ENCODE measurements around the gene DMP1.

DMP1 gene

DNA sequence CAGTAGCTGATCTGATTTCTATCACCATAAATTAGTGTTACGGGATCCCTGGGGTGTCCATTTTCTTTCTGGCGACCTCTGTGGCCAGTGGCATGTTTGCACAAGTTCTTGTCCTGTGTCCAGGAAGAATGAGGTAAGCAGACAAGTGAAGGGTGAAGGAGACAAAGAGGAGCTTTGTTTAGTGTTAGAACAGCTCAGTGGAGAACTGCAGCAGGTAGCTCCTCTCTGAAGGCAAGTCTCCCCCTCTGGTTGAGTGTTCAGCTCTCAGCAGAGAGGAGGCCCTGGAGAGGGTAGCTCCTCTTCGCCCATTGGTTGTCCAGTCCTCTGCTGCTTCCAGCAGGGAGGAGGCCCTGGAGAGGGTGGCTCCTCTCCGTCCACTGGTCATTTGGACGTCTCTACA, 47.2 kb downstream of the DMP1 start:
- DNase-seq = no peak
- Histone ChIP-seq H3K4me3 (ENCODE audit: low read depth, low read length) (no peak overlapping the region), H3K27me3 (replicated peaks) (no peaks in the 10 kb centered on the region), H3K27ac (no peak overlapping the region), H3K36me3 (replicated peaks) (no peaks in the 10 kb centered on the region)
- in situ Hi-C loops (cut with HindIII; ENCODE audit: low pct_ligation_motif_present, low sequenced_read_pairs) = no loop called here
- TF ChIP-seq, protein P1, sequence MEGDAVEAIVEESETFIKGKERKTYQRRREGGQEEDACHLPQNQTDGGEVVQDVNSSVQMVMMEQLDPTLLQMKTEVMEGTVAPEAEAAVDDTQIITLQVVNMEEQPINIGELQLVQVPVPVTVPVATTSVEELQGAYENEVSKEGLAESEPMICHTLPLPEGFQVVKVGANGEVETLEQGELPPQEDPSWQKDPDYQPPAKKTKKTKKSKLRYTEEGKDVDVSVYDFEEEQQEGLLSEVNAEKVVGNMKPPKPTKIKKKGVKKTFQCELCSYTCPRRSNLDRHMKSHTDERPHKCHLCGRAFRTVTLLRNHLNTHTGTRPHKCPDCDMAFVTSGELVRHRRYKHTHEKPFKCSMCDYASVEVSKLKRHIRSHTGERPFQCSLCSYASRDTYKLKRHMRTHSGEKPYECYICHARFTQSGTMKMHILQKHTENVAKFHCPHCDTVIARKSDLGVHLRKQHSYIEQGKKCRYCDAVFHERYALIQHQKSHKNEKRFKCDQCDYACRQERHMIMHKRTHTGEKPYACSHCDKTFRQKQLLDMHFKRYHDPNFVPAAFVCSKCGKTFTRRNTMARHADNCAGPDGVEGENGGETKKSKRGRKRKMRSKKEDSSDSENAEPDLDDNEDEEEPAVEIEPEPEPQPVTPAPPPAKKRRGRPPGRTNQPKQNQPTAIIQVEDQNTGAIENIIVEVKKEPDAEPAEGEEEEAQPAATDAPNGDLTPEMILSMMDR (IDR thresholded peaks at IDR 0.05; ENCODE audit: low read depth, low read length, missing control alignments) = peak; percentile 10

DNA sequence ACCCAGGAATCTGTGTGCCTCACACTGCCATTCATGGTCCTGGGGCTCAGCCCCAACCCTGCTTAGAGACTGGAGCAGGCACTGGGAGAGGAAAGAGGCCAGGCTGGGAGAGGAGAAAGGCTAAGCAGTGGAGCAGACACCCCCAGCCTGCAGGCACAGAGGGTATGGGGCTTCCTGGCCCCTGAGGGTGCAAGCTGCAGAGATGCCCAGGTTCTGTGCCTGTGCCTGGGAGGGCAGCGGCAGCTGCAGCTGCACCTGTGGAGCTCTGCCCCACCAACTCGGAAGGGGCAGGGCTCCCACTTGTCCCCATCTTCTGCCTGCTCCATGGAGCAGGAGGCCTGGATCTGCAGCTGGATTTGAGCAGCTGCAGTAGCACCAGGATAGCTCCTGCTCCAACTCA, 47.9 kb downstream of the DMP1 start:
- no peak for DNase-seq
- in situ Hi-C loops (cut with HindIII; ENCODE audit: low pct_ligation_motif_present, low sequenced_read_pairs) = no loop called here
- no peaks in the 10 kb centered on the region for H3K36me3 ChIP-seq (replicated peaks)
- H3K27me3 ChIP-seq (replicated peaks) = no peaks in the 10 kb centered on the region
- H3K27ac ChIP-seq = no peak overlapping the region
- H3K4me3 ChIP-seq (ENCODE audit: low read depth, low read length) = no peak overlapping the region
- TF ChIP-seq, protein P1 (IDR thresholded peaks at IDR 0.05; ENCODE audit: low read depth, low read length, missing control alignments) = no peak

DNA sequence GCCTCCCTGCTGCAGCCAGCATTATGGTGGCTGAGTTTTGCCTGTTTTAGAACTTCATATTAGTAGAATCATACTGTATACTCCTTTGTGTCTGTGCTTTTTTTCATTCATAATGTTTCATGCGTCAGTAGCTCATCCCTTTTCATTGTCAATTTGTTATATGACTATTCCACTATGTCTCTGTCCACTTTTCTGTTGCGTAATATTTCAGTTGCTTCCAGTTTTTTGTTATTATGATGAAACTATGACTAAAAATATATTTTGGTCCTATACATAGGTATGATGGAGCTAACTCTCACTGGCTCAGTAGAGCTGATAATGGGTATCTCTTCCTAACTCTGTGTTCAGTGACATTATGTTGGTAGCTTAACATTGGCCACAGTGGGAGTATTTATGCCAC, 48.3 kb downstream of the DMP1 start:
- TF ChIP-seq, protein P1 (IDR thresholded peaks at IDR 0.05; ENCODE audit: low read depth, low read length, missing control alignments) = no peak
- Histone ChIP-seq H3K27me3 (replicated peaks) (no peaks in the 10 kb centered on the region), H3K4me3 (ENCODE audit: low read depth, low read length) (no peak overlapping the region), H3K27ac (no peak overlapping the region), H3K36me3 (replicated peaks) (no peaks in the 10 kb centered on the region)
- in situ Hi-C loops (cut with HindIII; ENCODE audit: low pct_ligation_motif_present, low sequenced_read_pairs) = no loop called here
- no peak for DNase-seq

DNA sequence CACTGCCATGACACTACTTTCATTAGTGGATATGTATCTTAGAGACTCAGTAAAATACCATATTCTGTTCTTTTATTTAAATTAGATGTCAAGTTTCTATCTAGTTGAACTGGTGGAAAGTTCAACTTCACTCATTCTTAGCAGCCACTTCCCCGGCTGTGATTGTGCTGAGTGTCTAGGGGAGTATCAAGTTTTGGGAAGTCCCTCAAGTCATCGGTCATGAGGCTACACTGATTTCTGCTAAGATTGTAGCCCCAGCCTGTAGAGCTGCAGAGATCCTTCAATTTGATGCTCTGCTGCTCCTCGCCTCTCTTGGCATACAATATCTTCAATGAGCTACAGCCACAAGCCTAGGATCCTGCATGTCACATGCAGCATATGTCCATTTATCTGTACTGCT, 53.9 kb downstream of the DMP1 start:
- no peak for DNase-seq
- Histone ChIP-seq H3K27ac (no peak overlapping the region), H3K27me3 (replicated peaks) (no peaks in the 10 kb centered on the region), H3K4me3 (ENCODE audit: low read depth, low read length) (no peak overlapping the region), H3K36me3 (replicated peaks) (no peaks in the 10 kb centered on the region)
- TF ChIP-seq, protein P1 (IDR thresholded peaks at IDR 0.05; ENCODE audit: low read depth, low read length, missing control alignments) = no peak
- in situ Hi-C loops (cut with HindIII; ENCODE audit: low pct_ligation_motif_present, low sequenced_read_pairs) = no loop called here

DNA sequence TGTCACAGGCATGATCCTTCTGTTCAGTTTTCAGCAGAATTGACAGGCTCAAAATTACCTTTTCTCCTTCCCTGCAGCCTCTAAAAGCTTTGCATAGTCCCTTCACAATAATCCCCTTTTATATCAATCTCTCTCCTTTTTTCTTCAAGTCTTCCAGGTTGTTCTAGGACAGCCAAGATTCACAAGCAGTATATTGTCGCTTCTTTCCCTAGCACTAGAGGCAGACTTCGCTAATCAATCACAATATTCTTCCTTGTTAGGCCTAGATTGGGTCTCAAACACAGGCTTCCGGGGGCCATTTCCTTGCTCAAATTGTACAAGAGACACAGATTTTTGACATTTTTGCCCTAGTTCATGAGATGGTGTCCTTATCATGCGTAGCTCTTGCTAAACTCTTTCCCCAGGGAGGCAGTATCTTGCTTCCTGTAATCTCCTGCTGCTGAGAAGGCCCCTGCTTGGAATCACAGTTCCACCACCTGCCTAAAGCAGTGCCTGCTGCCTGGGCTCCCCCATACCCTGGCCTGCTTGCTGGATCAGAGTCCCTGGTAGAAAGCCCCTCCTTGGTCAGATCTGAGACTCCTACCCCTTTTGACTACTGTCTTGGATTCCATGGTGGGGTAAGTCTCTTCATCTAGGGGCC, 57.3 kb downstream of the DMP1 start:
- Histone ChIP-seq H3K36me3 (replicated peaks) (no peaks in the 10 kb centered on the region), H3K4me3 (ENCODE audit: low read depth, low read length) (no peak overlapping the region), H3K27me3 (replicated peaks) (no peaks in the 10 kb centered on the region), H3K27ac (no peak overlapping the region)
- TF ChIP-seq, protein P1 (IDR thresholded peaks at IDR 0.05; ENCODE audit: low read depth, low read length, missing control alignments) = no peak
- in situ Hi-C loops (cut with HindIII; ENCODE audit: low pct_ligation_motif_present, low sequenced_read_pairs) = no loop called here
- no peak for DNase-seq
